Mucosa of descending colon (tissue), 3 donors: Measurements from ENCODE around the gene C2orf42. TPM values are rescaled to one million over a fixed set of nuclear protein-coding genes. Genes with fewer than 3 reads are reported as not detected.
"Not testable (repeated sequence)": the region's sequence is repeated elsewhere in the genome, so short reads cannot be mapped to it uniquely, and the experiment has no call there.

Source experiments
- ATAC-seq: fragments of 200-7000 bp; cut with Tn5 transposase; one replicate; pipeline ENCODE4 v1.9.1; 2020; ENCODE audit warnings: mild to moderate bottlenecking, moderate library complexity
- DNase-seq, 3 donors: peaks; one replicate each; pipeline ENCODE4 v3.0.0-alpha.2; 2020
- H3K36me3 ChIP-seq: fragments of 200-600 bp; one replicate; pipeline ENCODE4 v1.8.0; 2021; ENCODE audit warnings: low read depth, mild to moderate bottlenecking
- H3K4me1 ChIP-seq: fragments of 200-600 bp; one replicate; pipeline ENCODE4 v1.8.0; 2021; ENCODE audit warnings: low read depth, mild to moderate bottlenecking
- H3K4me3 ChIP-seq: fragments of 200-600 bp; one replicate; pipeline ENCODE4 v1.8.0; 2021; ENCODE audit warnings: mild to moderate bottlenecking
- H3K9me3 ChIP-seq: fragments of 200-600 bp; one replicate; pipeline ENCODE4 v1.8.0; 2021; ENCODE audit warnings: mild to moderate bottlenecking
- intact Hi-C, 2 donors: fragments of 100-400 bp; cut with DNase I in 1 of 2; cut with micrococcal nuclease in 1 of 2; formaldehyde crosslinking; loops; one replicate each; pipeline versions ENCODE4 v1.11.0 to v1.11.1; 2022; cut with DNase I, micrococcal nuclease
- total RNA-seq, 3 donors: library from RNA; stranded (reverse); fragmentation: NEBNext Ultra II Directional in 2 of 3; extraction: Animal tissue kit (Norgen Biotek cat#: 25700) in 2 of 3; gene quantifications; one replicate each; pipeline versions ENCODE4 v1.2.1 to v1.2.4, GENCODE V29; 2021 to 2023
- TF ChIP-seq, protein P1 (sequence below): fragments of 200-600 bp; IDR thresholded peaks from one replicate; pipeline ENCODE4 v1.8.0; 2022; ENCODE audit warnings: antibody characterized with exemption, mild to moderate bottlenecking
- donor health status: DM: no; HTN: no; CAD: no; lungs with moderate emphysema.
- donor health status: DM: no; HTN: no; CAD: no.
- donor health status: DM: no; HTN: yes; CAD: no.

The C2orf42 gene
- total RNA-seq, 3 donors from 2014 or later, result 7.6 to 17.2 (median 12.2) TPM

DNA sequence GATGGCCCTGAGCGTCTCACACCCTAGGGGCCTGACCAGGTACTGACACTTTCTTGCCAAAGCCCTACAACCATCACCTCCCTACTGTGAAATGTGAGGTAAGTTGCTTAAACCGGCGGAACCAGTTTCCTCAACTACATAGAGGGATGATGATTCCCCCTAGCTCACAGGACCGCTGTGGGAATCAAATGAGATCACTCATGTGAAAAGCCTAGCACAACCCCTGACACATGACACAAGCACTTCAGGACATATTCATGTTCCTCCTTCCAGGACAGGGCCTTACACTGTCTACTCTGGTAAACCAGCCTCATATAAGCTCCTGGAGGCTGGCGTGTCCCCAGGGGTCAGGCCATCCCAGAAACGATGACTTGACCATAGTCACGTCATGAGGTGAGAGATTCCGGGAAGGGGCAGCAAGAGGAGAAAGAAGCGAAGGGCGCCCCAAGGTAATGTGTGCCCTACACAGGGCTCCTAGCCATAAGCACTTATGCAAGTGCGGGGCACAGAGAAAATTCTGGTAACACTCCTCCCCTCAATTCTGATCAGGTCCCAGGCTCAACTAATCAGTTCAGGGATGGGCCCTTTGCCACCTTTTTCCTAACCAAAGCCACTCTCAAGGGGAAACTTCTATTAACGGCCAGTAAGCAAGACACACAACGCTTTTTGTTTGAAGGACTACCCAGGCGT lies 49.5 kb downstream of the C2orf42 start:
- intact Hi-C loops, result loop anchor here (5.0 to 10.0 kb wide), 3 partner anchors 54 to 229 kb away; partner anchors contain the start of genes PCBP1 (in 2 of the 2) and MXD1 (in 1 of the 2)
- H3K4me3 ChIP-seq, result no peak overlapping the region
- peak; percentile 68 to 79 (median 70) for DNase-seq
- peaks cover 3% of the 10 kb centered on the region for H3K36me3 ChIP-seq
- TF ChIP-seq, protein P1, sequence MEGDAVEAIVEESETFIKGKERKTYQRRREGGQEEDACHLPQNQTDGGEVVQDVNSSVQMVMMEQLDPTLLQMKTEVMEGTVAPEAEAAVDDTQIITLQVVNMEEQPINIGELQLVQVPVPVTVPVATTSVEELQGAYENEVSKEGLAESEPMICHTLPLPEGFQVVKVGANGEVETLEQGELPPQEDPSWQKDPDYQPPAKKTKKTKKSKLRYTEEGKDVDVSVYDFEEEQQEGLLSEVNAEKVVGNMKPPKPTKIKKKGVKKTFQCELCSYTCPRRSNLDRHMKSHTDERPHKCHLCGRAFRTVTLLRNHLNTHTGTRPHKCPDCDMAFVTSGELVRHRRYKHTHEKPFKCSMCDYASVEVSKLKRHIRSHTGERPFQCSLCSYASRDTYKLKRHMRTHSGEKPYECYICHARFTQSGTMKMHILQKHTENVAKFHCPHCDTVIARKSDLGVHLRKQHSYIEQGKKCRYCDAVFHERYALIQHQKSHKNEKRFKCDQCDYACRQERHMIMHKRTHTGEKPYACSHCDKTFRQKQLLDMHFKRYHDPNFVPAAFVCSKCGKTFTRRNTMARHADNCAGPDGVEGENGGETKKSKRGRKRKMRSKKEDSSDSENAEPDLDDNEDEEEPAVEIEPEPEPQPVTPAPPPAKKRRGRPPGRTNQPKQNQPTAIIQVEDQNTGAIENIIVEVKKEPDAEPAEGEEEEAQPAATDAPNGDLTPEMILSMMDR, result peak; percentile 29
- no peaks in the 10 kb centered on the region for H3K9me3 ChIP-seq
- H3K4me1 ChIP-seq, result peaks cover 9% of the 10 kb centered on the region
- peak; percentile 37 for ATAC-seq

DNA sequence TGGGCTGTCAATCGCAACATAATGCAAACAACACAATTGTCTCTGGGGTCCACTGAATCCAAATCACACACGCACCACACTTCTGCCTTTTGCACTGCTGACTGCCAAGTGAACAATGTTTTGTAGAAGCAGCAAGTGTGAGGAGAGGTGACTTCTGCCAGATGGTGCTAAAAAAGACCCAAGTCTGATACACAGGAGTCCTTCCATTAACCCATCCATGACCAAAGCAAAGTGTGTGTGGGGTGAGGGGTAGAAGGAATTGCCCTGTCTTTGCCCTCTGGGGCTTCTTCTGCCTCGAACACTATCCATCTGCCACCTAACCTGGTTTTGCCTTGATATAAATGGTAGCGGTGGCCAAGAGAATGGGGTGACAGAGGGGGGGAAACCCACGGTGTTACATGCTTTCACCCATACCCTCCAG lies 50.0 kb downstream of the C2orf42 start:
- TF ChIP-seq, protein P1, result no peak
- ATAC-seq (no peak), DNase-seq (no peak)
- H3K4me1 ChIP-seq, result peaks cover 11% of the 10 kb centered on the region
- H3K36me3 ChIP-seq, result peaks cover 3% of the 10 kb centered on the region
- no peaks in the 10 kb centered on the region for H3K9me3 ChIP-seq
- intact Hi-C loops, result loop anchor here (5.0 to 10.0 kb wide), 3 partner anchors 54 to 228 kb away; partner anchors contain the start of genes PCBP1 (in 2 of the 2) and MXD1 (in 1 of the 2)
- H3K4me3 ChIP-seq, result no peak overlapping the region

DNA sequence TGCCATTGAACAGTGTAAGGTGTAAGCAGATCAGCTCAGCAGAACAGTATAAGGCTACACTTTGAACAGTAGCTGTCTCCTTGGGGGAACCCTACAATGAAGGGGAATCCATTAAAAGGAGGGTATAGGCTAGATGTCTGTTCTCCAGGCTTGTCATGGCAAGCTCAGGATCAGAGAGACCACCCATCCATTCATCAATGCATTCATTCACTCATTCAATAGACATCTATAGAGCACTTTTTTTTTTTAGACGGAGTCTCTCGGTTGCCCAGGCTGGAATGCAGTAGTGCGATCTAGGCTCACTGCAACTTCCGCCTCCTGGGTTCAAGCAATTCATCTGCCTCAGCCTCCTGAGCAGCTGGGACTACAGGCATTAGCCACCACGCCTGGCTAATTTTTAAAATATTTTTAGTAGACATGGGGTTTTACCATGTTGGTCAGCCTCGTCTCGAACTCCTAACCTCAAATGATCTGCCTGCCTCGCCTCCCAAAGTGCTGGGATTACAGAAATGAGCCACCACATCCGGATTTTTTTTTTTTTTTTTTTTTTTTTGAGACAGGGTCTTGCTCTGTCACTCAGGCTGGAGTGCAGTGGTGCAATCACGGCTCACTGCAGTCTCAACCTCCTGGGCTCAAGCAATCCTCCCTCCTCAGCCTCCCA lies 56.4 kb downstream of the C2orf42 start:
- intact Hi-C loops, DNase-seq, ATAC-seq, H3K9me3 ChIP-seq, H3K4me3 ChIP-seq, H3K36me3 ChIP-seq: not testable (repeated sequence)
- peaks cover 31% of the 10 kb centered on the region for H3K4me1 ChIP-seq

DNA sequence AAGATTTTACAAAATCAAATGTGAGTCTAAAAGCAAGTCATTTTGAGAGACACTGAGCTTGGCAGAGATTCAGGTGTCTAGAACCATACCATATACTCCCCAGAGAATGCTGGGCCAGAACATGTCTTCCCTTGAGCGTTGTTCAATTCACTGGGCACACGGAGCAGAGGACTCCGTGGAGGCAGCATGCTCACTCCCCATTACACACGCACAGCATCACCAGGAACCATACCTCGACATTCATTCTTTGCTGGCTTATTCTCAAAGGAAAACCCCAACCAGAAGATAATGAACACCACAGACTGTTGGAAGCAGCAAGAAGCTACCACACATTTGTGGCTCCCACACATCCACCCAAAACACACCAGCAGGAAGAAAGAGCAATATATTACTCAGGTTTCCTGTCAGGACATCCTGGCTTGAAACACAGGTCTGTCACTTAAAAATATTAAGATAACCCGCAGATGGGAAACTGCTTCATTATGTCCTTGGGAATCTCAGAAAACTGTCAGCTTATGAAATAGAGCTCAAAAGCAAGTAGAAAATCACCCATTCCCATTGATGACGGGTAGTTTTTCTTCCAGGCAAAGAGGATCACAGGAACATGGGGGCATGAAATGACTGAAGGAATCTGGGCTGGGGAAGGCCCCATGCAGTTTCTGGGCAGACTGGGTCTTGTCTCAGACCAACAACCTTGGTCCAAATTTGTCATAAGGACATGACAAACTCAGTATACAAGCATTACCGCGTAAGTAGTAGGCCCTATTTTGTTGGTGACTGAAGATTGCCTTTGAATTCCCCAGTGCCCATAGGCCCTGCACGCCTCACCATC lies 57.1 kb downstream of the C2orf42 start:
- Histone ChIP-seq H3K4me1 (peaks cover 31% of the 10 kb centered on the region), H3K36me3 (no peaks in the 10 kb centered on the region), H3K9me3 (no peaks in the 10 kb centered on the region), H3K4me3 (no peak overlapping the region)
- ATAC-seq (no peak), DNase-seq (no peak)
- intact Hi-C loops, result no loop called here
- TF ChIP-seq, protein P1, result no peak

DNA sequence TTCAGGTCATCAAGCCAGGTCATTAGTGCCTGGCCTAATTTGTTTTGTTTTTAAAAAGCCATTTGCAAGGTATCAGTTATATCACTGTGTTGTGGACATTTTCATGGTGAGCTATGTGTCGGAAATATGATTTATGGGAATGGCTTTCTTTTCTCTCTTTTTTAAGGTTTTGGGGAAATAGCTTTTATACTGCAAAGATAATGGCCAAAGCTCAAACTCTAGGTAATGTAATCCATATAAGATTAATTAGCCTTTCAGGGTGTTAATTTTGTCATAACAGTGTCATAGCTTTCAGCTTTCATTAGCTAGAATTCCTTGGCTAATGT lies 57.7 kb downstream of the C2orf42 start:
- ATAC-seq, result no peak
- intact Hi-C loops, result no loop called here
- H3K4me3 ChIP-seq, result no peak overlapping the region
- no peak for DNase-seq
- TF ChIP-seq, protein P1, result no peak
- no peaks in the 10 kb centered on the region for H3K36me3 ChIP-seq
- H3K9me3 ChIP-seq, result no peaks in the 10 kb centered on the region
- peaks cover 31% of the 10 kb centered on the region for H3K4me1 ChIP-seq
